GM19438 (cell line): ENCODE data around the gene WFS1.

Experiments used
- ATAC-seq: cut with Tn5 transposase; IDR thresholded peaks from one replicate; pipeline ENCODE4 v1.9.1; 2021; ENCODE audit warnings: low read depth; ENCODE audit not compliant: unreplicated experiment

Gene WFS1

GRCh38 chr4:6258026-6258360, 11.7 kb upstream of the WFS1 start:
- ATAC-seq: no peak

GRCh38 chr4:6258741-6259140, 10.9 kb upstream of the WFS1 start:
- ATAC-seq: no peak

GRCh38 chr4:6259886-6260285, 9.8 kb upstream of the WFS1 start:
- ATAC-seq: no peak

- ATAC-seq: no peak
These were observed 7.5 kb upstream of the WFS1 start for GRCh38 chr4:6262176-6262575.

- ATAC-seq: no peak
These were observed 6.7 kb upstream of the WFS1 start for GRCh38 chr4:6262847-6263487.

GRCh38 chr4:6263526-6264224, 6.0 kb upstream of the WFS1 start:
- no peak for ATAC-seq

- no peak for ATAC-seq
These were observed 5.5 kb upstream of the WFS1 start for GRCh38 chr4:6264225-6264540.

- no peak for ATAC-seq
These were observed 4.1 kb upstream of the WFS1 start for GRCh38 chr4:6265546-6265945.

GRCh38 chr4:6267573-6267972, 2.1 kb upstream of the WFS1 start:
- ATAC-seq: no peak

- peak; percentile 5 for ATAC-seq
These were observed 717 bp upstream of the WFS1 start for GRCh38 chr4:6268650-6269615.

- ATAC-seq: no peak
These were observed 1.0 kb downstream of the WFS1 start for GRCh38 chr4:6270636-6271121.

GRCh38 chr4:6271206-6271605, 1.6 kb downstream of the WFS1 start:
- ATAC-seq: no peak

GRCh38 chr4:6271701-6272465, 2.2 kb downstream of the WFS1 start:
- ATAC-seq: no peak

GRCh38 chr4:6272863-6273660, 3.4 kb downstream of the WFS1 start:
- no peak for ATAC-seq

- ATAC-seq: no peak
These were observed 4.0 kb downstream of the WFS1 start for GRCh38 chr4:6273661-6273990.

GRCh38 chr4:6275351-6275750, 5.7 kb downstream of the WFS1 start:
- ATAC-seq: no peak

GRCh38 chr4:6275898-6276806, 6.5 kb downstream of the WFS1 start:
- ATAC-seq: no peak

GRCh38 chr4:6277139-6277802, 7.6 kb downstream of the WFS1 start:
- no peak for ATAC-seq
